A673 (cell line): Measurements from ENCODE around the gene DIPK1B. TPM values are rescaled to one million over a fixed set of nuclear protein-coding genes. Genes with fewer than 3 reads are reported as not detected.

Source experiments
- BruUV-seq: library from RNA; stranded (reverse); fragments of 400-500 nt; replicated peaks from 2 replicates; lab custom pipeline; 2021; lab: Mats Ljungman, UMichigan
- CTCF ChIA-PET: fragments of 300-600 bp; sonication (Branson Sonifier 250); formaldehyde crosslinking; loops from one replicate; lab custom pipeline; 2022; ENCODE audit warnings: antibody characterized with exemption; lab: Charles Lee
- POLR2A ChIA-PET: fragments of 300-600 bp; sonication (Branson Sonifier 250); formaldehyde crosslinking; loops from one replicate; lab custom pipeline; 2022; ENCODE audit warnings: antibody characterized with exemption; ENCODE audit not compliant: low non-redundant PET; lab: Charles Lee
- DNase-seq: peaks from one replicate; pipeline ENCODE4 v3.0.0-alpha.2; 2015; ENCODE audit warnings: low spot score
- H3K27ac ChIP-seq: fragments of 200-600 bp; sonication (generic); 2 replicates; pipeline ENCODE4 v1.5.1; 2016; ENCODE audit warnings: mixed run types, low read depth, mild to moderate bottlenecking, mixed read lengths, antibody characterized with exemption, low read length; ENCODE audit not compliant: poor library complexity, severe bottlenecking
- H3K27me3 ChIP-seq: fragments of 200-600 bp; sonication (generic); replicated peaks from 2 replicates; pipeline ENCODE4 v1.6.1; 2017; ENCODE audit warnings: mixed run types, low read depth, mild to moderate bottlenecking, mixed read lengths, antibody characterized with exemption, low read length; ENCODE audit not compliant: insufficient read depth, poor library complexity
- H3K36me3 ChIP-seq: fragments of 200-600 bp; sonication (generic); 2 replicates; pipeline ENCODE4 v1.6.1; 2016; ENCODE audit warnings: mixed run types, mild to moderate bottlenecking, mixed read lengths, antibody characterized with exemption, low read length; ENCODE audit not compliant: insufficient read depth, poor library complexity, severe bottlenecking
- H3K4me1 ChIP-seq: fragments of 200-600 bp; sonication (generic); 2 replicates; pipeline ENCODE4 v1.6.1; 2017; ENCODE audit warnings: mixed run types, mild to moderate bottlenecking, mixed read lengths, antibody characterized with exemption, low read length; ENCODE audit not compliant: insufficient read depth, poor library complexity, severe bottlenecking
- H3K4me3 ChIP-seq: fragments of 200-600 bp; sonication (generic); 2 replicates; pipeline ENCODE4 v1.5.1; 2016; ENCODE audit warnings: low read depth, mixed run types, mild to moderate bottlenecking, mixed read lengths, low read length; ENCODE audit not compliant: poor library complexity, severe bottlenecking
- H3K9me3 ChIP-seq: fragments of 200-600 bp; sonication (generic); 2 replicates; pipeline ENCODE4 v1.6.1; 2016; ENCODE audit warnings: mixed run types, low read depth, mild to moderate bottlenecking, mixed read lengths, antibody characterized with exemption, low read length; ENCODE audit not compliant: poor library complexity, severe bottlenecking
- CTCF ChIP-seq: fragments of 300-800, 200-600 bp; sonication (generic); conservative IDR thresholded peaks from 2 replicates; pipeline ENCODE4 v1.5.1; 2017; ENCODE audit warnings: low read depth, mild to moderate bottlenecking, antibody characterized with exemption, low read length, moderate library complexity, mixed read lengths
- EZH2 ChIP-seq: fragments of 200-600 bp; sonication (generic); IDR thresholded peaks from 2 replicates; pipeline ENCODE4 v1.6.1; 2017; ENCODE audit warnings: borderline replicate concordance, low read depth, mild to moderate bottlenecking, mixed read lengths, antibody characterized with exemption, low read length; ENCODE audit not compliant: poor library complexity, severe bottlenecking
- intact Hi-C: fragments of 100-400 bp; cut with micrococcal nuclease; formaldehyde crosslinking; loops from one replicate; pipeline ENCODE4 v1.10.0; 2022; ENCODE audit not compliant: unreplicated experiment
- total RNA-seq: library from RNA; stranded (reverse); gene quantifications from 2 replicates; pipeline ENCODE4 v1.2.3, GENCODE V29; 2021

The DIPK1B gene
- total RNA-seq, 1 experiment from 2014 or later = 26.4 TPM

- Histone ChIP-seq H3K27me3 (no peaks in the 10 kb centered on the region), H3K27ac (no peak overlapping the region), H3K4me3 (no peak overlapping the region), H3K4me1 (peaks cover 13% of the 10 kb centered on the region), H3K9me3 (no peaks in the 10 kb centered on the region), H3K36me3 (no peaks in the 10 kb centered on the region)
- intact Hi-C loops = no loop called here
- BruUV-seq = no TSS peak
- no peak for DNase-seq
- TF ChIP-seq CTCF = no peak
- TF ChIP-seq EZH2 = no peak
- ChIA-PET CTCF (no interaction called here), POLR2A (no interaction called here)
Measured at GRCh38 chr9:136741883-136742571, 29.7 kb downstream of the DIPK1B start.

- Histone ChIP-seq H3K36me3 (no peaks in the 10 kb centered on the region), H3K9me3 (no peaks in the 10 kb centered on the region), H3K27ac (no peak within 1 kb of the TSS), H3K4me3 (no peak within 1 kb of the TSS), H3K4me1 (peaks cover 13% of the 10 kb centered on the region), H3K27me3 (no peaks in the 10 kb centered on the region)
- POLR2A ChIA-PET = no interaction called here
- no TSS peak for BruUV-seq
- CTCF ChIA-PET = no interaction called here
- no peak for TF ChIP-seq CTCF
- TF ChIP-seq EZH2 = no peak
- intact Hi-C loops = no loop called here
- no peak for DNase-seq
Measured at GRCh38 chr9:136742591-136743391, 30.4 kb downstream of the DIPK1B start, which contains the start of gene LCN10. Gene LCN10 (minus strand): TSS chr9:136742940. CDS start chr9:136742903, 37 bp downstream.

GRCh38 chr9:136743639-136744211, 31.4 kb downstream of the DIPK1B start:
- no peaks in the 10 kb centered on the region for H3K27me3 ChIP-seq
- no peak overlapping the region for H3K4me3 ChIP-seq
- no peaks in the 10 kb centered on the region for H3K9me3 ChIP-seq
- intact Hi-C loops = no loop called here
- CTCF ChIA-PET = interaction anchor here (0.6 kb wide), 1 partner anchor 20 kb away, joined by 4 read pairs; no protein-coding TSS in a partner anchor
- TF ChIP-seq CTCF (no peak), EZH2 (no peak)
- no peak overlapping the region for H3K27ac ChIP-seq
- POLR2A ChIA-PET = no interaction called here
- DNase-seq = no peak
- H3K4me1 ChIP-seq = peaks cover 13% of the 10 kb centered on the region
- H3K36me3 ChIP-seq = no peaks in the 10 kb centered on the region
- no TSS peak for BruUV-seq
